K562 (cell line): Measurements from ENCODE around the gene PRDM16. TPM values are rescaled to one million over a fixed set of nuclear protein-coding genes. Genes with fewer than 3 reads are reported as not detected.

Experiments used
- ATAC-seq: fragments of 200-7000 bp; cut with Tn5 transposase; 3 replicates; pipeline ENCODE4 v1.9.1; 2020; ENCODE audit warnings: moderate library complexity
- BruUV-seq: library from RNA; stranded (reverse); fragments of 400-500 nt; replicated peaks from 2 replicates; lab custom pipeline; 2021; lab: Mats Ljungman, UMichigan
- CTCF ChIA-PET: fragments of 300-600 bp; formaldehyde crosslinking; extraction: SDS; loops from one replicate; lab custom pipeline; 2021; ENCODE audit warnings: low intra/inter-chr PET ratio; lab: Yijun Ruan, JAX
- POLR2A ChIA-PET: fragments of 300-600, 350-650 bp; sonication (Branson Sonifier 250); formaldehyde crosslinking; extraction: SDS; loops from one replicate; lab custom pipeline; 2021; ENCODE audit warnings: antibody characterized with exemption, inconsistent platforms; lab: Yijun Ruan, JAX
- DNase-seq, 4 experiments: peaks; one replicate each; pipeline versions ENCODE4 v3.0.0 to v3.0.0-alpha.2; 2011 to 2018; ENCODE audit warnings: low spot score in 3 of 4, mixed read lengths in 3 of 4; ENCODE audit errors: extremely low read depth in 1 of 4
- FAIRE-seq: peaks from 2 replicates; lab custom pipeline; 2011; peaks lifted over from hg19 to GRCh38; lab: Jason Lieb, UNC
- H2AFZ ChIP-seq: 2 replicates; pipeline ENCODE4 v1.6.0; 2011; ENCODE audit warnings: low read depth, low read length, control low read depth, inconsistent platforms
- H3K27ac ChIP-seq: fragments of 200-600 bp; 3 replicates; pipeline ENCODE4 v1.8.0; 2011; ENCODE audit warnings: low read depth, mild to moderate bottlenecking, control low read depth, inconsistent platforms, low read length, moderate library complexity, mixed read lengths; ENCODE audit errors: extremely low read depth
- H3K27me3 ChIP-seq, 2 experiments: fragments of 300-600 bp in 1 of 2; 2 replicates in 1 of 2; 3 replicates in 1 of 2; pipeline versions ENCODE4 v1.6.0 to v1.8.0; 2011; ENCODE audit warnings: inconsistent platforms in 2 of 2, low read length in 2 of 2, mild to moderate bottlenecking in 1 of 2, mixed read lengths in 1 of 2, moderate library complexity in 1 of 2; ENCODE audit not compliant: control insufficient read depth in 2 of 2, insufficient read depth in 2 of 2
- H3K36me3 ChIP-seq: fragments of 300-600 bp; 3 replicates; pipeline ENCODE4 v1.8.0; 2011; ENCODE audit warnings: mild to moderate bottlenecking, low read length, inconsistent platforms; ENCODE audit not compliant: control insufficient read depth, insufficient read depth
- H3K4me1 ChIP-seq, 2 experiments: fragments of 200-600 bp in 1 of 2; replicated peaks in 1 of 2; 2 replicates in 1 of 2; 3 replicates in 1 of 2; pipeline versions ENCODE4 v1.5.1 to v1.8.0; 2011; ENCODE audit warnings: inconsistent platforms in 2 of 2, low read length in 2 of 2, mild to moderate bottlenecking in 1 of 2, mixed read lengths in 1 of 2, moderate library complexity in 1 of 2; ENCODE audit not compliant: control insufficient read depth in 2 of 2, insufficient read depth in 2 of 2
- H3K4me2 ChIP-seq: 2 replicates; pipeline ENCODE4 v1.6.1; 2011; ENCODE audit warnings: low read length, control low read depth, inconsistent platforms, mixed read lengths; ENCODE audit not compliant: insufficient read depth
- H3K4me3 ChIP-seq: fragments of 200-600 bp; sonication (generic), shearing (Covaris generic); 2 replicates; pipeline ENCODE4 v1.5.1; 2016; ENCODE audit warnings: control low read depth, inconsistent platforms
- H3K79me2 ChIP-seq: fragments of 200-600 bp; 3 replicates; pipeline ENCODE4 v1.8.0; 2011; ENCODE audit warnings: low read length, inconsistent platforms; ENCODE audit not compliant: control insufficient read depth, insufficient read depth
- H3K9ac ChIP-seq, 2 experiments: 2 replicates each; pipeline versions ENCODE4 v1.6.0 to v1.6.1; 2011; ENCODE audit warnings: low read depth in 2 of 2, low read length in 2 of 2, control low read depth in 1 of 2, inconsistent platforms in 1 of 2, mild to moderate bottlenecking in 1 of 2, mixed read lengths in 1 of 2; ENCODE audit not compliant: insufficient read depth in 1 of 2
- H3K9me1 ChIP-seq: one replicate; pipeline ENCODE4 v1.6.0; 2011; ENCODE audit warnings: inconsistent platforms, mild to moderate bottlenecking, low read length, moderate library complexity; ENCODE audit not compliant: control insufficient read depth, insufficient read depth
- H3K9me3 ChIP-seq: replicated peaks from 2 replicates; pipeline ENCODE4 v1.5.1; 2011; ENCODE audit warnings: low read depth, low read length, inconsistent platforms; ENCODE audit not compliant: control insufficient read depth, insufficient read depth
- H4K20me1 ChIP-seq: replicated peaks from 2 replicates; pipeline ENCODE4 v1.6.1; 2011; ENCODE audit warnings: low read length, inconsistent platforms, mixed read lengths; ENCODE audit not compliant: control insufficient read depth, insufficient read depth
- ARID2 ChIP-seq: fragments of 450-650 bp; IDR thresholded peaks from 2 replicates; pipeline ENCODE4 v1.6.1; 2017; ENCODE audit warnings: antibody characterized with exemption, mild to moderate bottlenecking
- ILF3 ChIP-seq: fragments of 450-650 bp; IDR thresholded peaks from 2 replicates; pipeline ENCODE4 v1.6.1; 2018; ENCODE audit warnings: antibody characterized with exemption, mild to moderate bottlenecking, moderate library complexity, borderline replicate concordance
- KDM2B ChIP-seq: fragments of 250-450 bp; sonication (Bioruptor Pico); IDR thresholded peaks from 2 replicates; pipeline ENCODE4 v1.8.0; 2021; ENCODE audit warnings: mild to moderate bottlenecking, moderate library complexity
- MTA3 ChIP-seq: fragments of 450-650 bp; formaldehyde crosslinking; IDR thresholded peaks from 2 replicates; pipeline ENCODE4 v1.6.1; 2017; ENCODE audit warnings: mild to moderate bottlenecking, borderline replicate concordance
- SMARCB1 ChIP-seq: IDR thresholded peaks from 2 replicates; pipeline ENCODE4 v1.6.1; 2011; ENCODE audit warnings: improper control_type of control experiment, low read depth; ENCODE audit not compliant: insufficient read length
- ZC3H11A ChIP-seq: IDR thresholded peaks from 2 replicates; pipeline ENCODE4 v1.6.1; 2012; ENCODE audit warnings: low read depth, low read length, improper control_type of control experiment
- ZMIZ1 ChIP-seq, 2 experiments: fragments of 150-350 bp in 1 of 2; IDR thresholded peaks; 2 replicates each; pipeline ENCODE4 v1.6.1; 2012 to 2016; ENCODE audit warnings: low read depth in 2 of 2, low read length in 2 of 2, mild to moderate bottlenecking in 1 of 2, moderate library complexity in 1 of 2
- ZNF707 ChIP-seq: fragments of 250-450 bp; sonication (Bioruptor Pico); conservative IDR thresholded peaks from 2 replicates; pipeline ENCODE4 v1.8.0; 2022; ENCODE audit warnings: inconsistent platforms, mild to moderate bottlenecking, moderate library complexity
- ZNF740 ChIP-seq, 3 experiments: fragments of 200-800 bp in 1 of 3; sonication (Bioruptor generic) in 1 of 3; sonication (generic) in 1 of 3; formaldehyde crosslinking in 1 of 3; IDR thresholded peaks; 2 replicates each; pipeline versions ENCODE4 v1.6.1 to v1.8.0; 2016 to 2022; ENCODE audit warnings: mild to moderate bottlenecking in 2 of 3, missing compliant biosample characterization in 2 of 3, missing genetic modification characterization in 2 of 3, missing genetic modification reagents in 1 of 3
- ZNF766 ChIP-seq: fragments of 200-800 bp; sonication (Bioruptor generic); conservative IDR thresholded peaks from 2 replicates; pipeline ENCODE4 v1.6.1; 2016; ENCODE audit warnings: missing genetic modification characterization, missing compliant biosample characterization
- ZSCAN32 ChIP-seq: fragments of 450-650 bp; formaldehyde crosslinking; IDR thresholded peaks from 2 replicates; pipeline ENCODE4 v1.4.0; 2020; ENCODE audit warnings: mild to moderate bottlenecking, moderate library complexity
- WGBS: fragments of 100-300 bp; shearing (Covaris generic); methylation state at CpG from one replicate; pipeline ENCODE4 v1.1.6; 2016; ENCODE audit warnings: low coverage, mixed read lengths; ENCODE audit not compliant: insufficient coverage; ENCODE audit errors: missing lambda C conversion rate; 5-methylcytosine and 5-hydroxymethylcytosine counted together
- in situ Hi-C: fragments of 300-500 bp; cut with MboI; formaldehyde crosslinking; loops from 4 replicates; pipeline ENCODE4 v1.15.0; 2018; ENCODE audit warnings: inconsistent platforms, mixed read lengths
- intact Hi-C: fragments of 100-400 bp; cut with micrococcal nuclease; formaldehyde crosslinking; loops from 2 replicates; pipeline ENCODE4 v1.14.2; 2022
- polyA plus RNA-seq, 8 experiments: library from polyadenylated mRNA; depleted of rRNA in 4 of 8; stranded (reverse) in 5 of 8; unstranded in 3 of 8; fragments of >200 nt; fragmentation: Nextera tagmentation in 2 of 8; fragmentation: Illumina TruSeq in 1 of 8; extraction: Ambion mirVana in 2 of 8; extraction: Trizol in 1 of 8; gene quantifications; 2 replicates each; pipeline versions ENCODE4 v1.2.1 to v1.2.3, GENCODE V29; 2011 to 2014; ENCODE audit warnings: inconsistent platforms in 1 of 8, missing spikeins in 1 of 8
- total RNA-seq, 7 experiments: library from RNA; depleted of rRNA in 6 of 7; stranded (reverse); fragments of >200 nt in 6 of 7; fragmentation: Illumina TruSeq in 2 of 7; extraction: Trizol in 2 of 7; gene quantifications; 2 replicates each; pipeline versions ENCODE4 v1.2.1 to v1.2.3, GENCODE V29; 2011 to 2021; ENCODE audit warnings: low replicate concordance in 1 of 7

The PRDM16 gene
- total and polyA plus RNA-seq, 9 of the 15 experiments (the other 6 are each of a cell fraction or from before 2014, with no cell fraction given) = 0.10 to 0.27 TPM; not detected in 7

GRCh38 chr1:3070309-3070643 lies 1.3 kb downstream of the PRDM16 start:
- Histone ChIP-seq H2AFZ (no peak overlapping the region), H3K4me2 (no peak overlapping the region), H3K9me3 (no peaks in the 10 kb centered on the region), H3K27me3 (peaks cover 11 to 26% of the 10 kb centered on the region in 2 experiments; a peak in 4 of 5 replicates), H3K36me3 (no peaks in the 10 kb centered on the region), H3K27ac (no peak overlapping the region), H3K4me1 (no peaks in the 10 kb centered on the region), H3K4me3 (no peak overlapping the region), H3K79me2 (no peaks in the 10 kb centered on the region), H4K20me1 (no peaks in the 10 kb centered on the region), H3K9me1 (no peaks in the 10 kb centered on the region), H3K9ac (no peak overlapping the region)
- ChIA-PET POLR2A (no interaction called here), CTCF (no interaction called here)
- 81% methylated on average over 25 of the region's 57 CpGs for WGBS
- DNase-seq (no peak), ATAC-seq (no peak), FAIRE-seq (no peak)
- in situ Hi-C loops (no loop called here), intact Hi-C loops (no loop called here)
- TF ChIP-seq ZNF707 (CRISPR knock-in tag) (no peak), SMARCB1 (no peak), ARID2 (no peak), MTA3 (no peak), ZMIZ1 (IDR thresholded peaks at IDR 0.05; ENCODE audit: low read depth in 2 of 2, low read length in 2 of 2) (no peak), ILF3 (no peak), ZNF740 (CRISPR knock-in tag; IDR thresholded peaks at IDR 0.05) (no peak), ZNF740 (tag; IDR thresholded peaks at IDR 0.05) (no peak), ZNF766 (no peak), ZSCAN32 (CRISPR knock-in tag) (no peak), KDM2B (no peak), ZC3H11A (no peak)
- no TSS peak for BruUV-seq
